Mesendoderm (in vitro differentiated cells): ENCODE data around the gene NDUFB10.

Experiments used
- DNase-seq: peaks from one replicate; pipeline ENCODE4 v3.0.0; 2013
- H2AK5ac ChIP-seq: 2 replicates; pipeline ENCODE4 v1.6.1; 2013; ENCODE audit warnings: low read length, inconsistent platforms
- H2BK120ac ChIP-seq: 2 replicates; pipeline ENCODE4 v1.6.1; 2013; ENCODE audit warnings: low read depth, mild to moderate bottlenecking, low read length, moderate library complexity, mixed read lengths
- H2BK15ac ChIP-seq: replicated peaks from 2 replicates; pipeline ENCODE4 v1.6.1; 2013; ENCODE audit warnings: low read depth, mild to moderate bottlenecking, moderate library complexity
- H2BK5ac ChIP-seq: 2 replicates; pipeline ENCODE4 v1.6.1; 2013; ENCODE audit warnings: low read length, inconsistent platforms
- H3K18ac ChIP-seq: 2 replicates; pipeline ENCODE4 v1.6.1; 2013; ENCODE audit warnings: mild to moderate bottlenecking, low read length, mixed read lengths
- H3K23ac ChIP-seq: one replicate; pipeline ENCODE4 v1.6.1; 2013; ENCODE audit warnings: low read length
- H3K27ac ChIP-seq: 2 replicates; pipeline ENCODE4 v1.5.1; 2013; ENCODE audit warnings: low read depth, mild to moderate bottlenecking, inconsistent platforms, low read length, moderate library complexity
- H3K27me3 ChIP-seq: 2 replicates; pipeline ENCODE4 v1.6.1; 2013; ENCODE audit warnings: low read length, control low read depth, mild to moderate bottlenecking, inconsistent platforms; ENCODE audit not compliant: insufficient read depth, poor library complexity
- H3K36me3 ChIP-seq: 2 replicates; pipeline ENCODE4 v1.6.1; 2013; ENCODE audit warnings: low read length, inconsistent platforms; ENCODE audit not compliant: control insufficient read depth, insufficient read depth
- H3K4ac ChIP-seq: one replicate; pipeline ENCODE4 v1.6.1; 2013; ENCODE audit warnings: low read depth, mild to moderate bottlenecking, low read length, moderate library complexity
- H3K4me1 ChIP-seq: 2 replicates; pipeline ENCODE4 v1.6.1; 2013; ENCODE audit warnings: low read depth, low read length, inconsistent platforms; ENCODE audit not compliant: control insufficient read depth
- H3K4me2 ChIP-seq: 2 replicates; pipeline ENCODE4 v1.6.1; 2013; ENCODE audit warnings: low read length
- H3K4me3 ChIP-seq: 2 replicates; pipeline ENCODE4 v1.5.1; 2013; ENCODE audit warnings: mild to moderate bottlenecking, low read length
- H3K56ac ChIP-seq: one replicate; pipeline ENCODE4 v1.6.1; 2013; ENCODE audit warnings: low read length
- H3K79me1 ChIP-seq: 2 replicates; pipeline ENCODE4 v1.6.1; 2013; ENCODE audit warnings: low read length, inconsistent platforms
- H3K79me2 ChIP-seq: 2 replicates; pipeline ENCODE4 v1.6.1; 2013; ENCODE audit warnings: mild to moderate bottlenecking, low read length; ENCODE audit not compliant: control insufficient read depth, insufficient read depth
- H3K9ac ChIP-seq: 2 replicates; pipeline ENCODE4 v1.6.1; 2013; ENCODE audit warnings: low read length, inconsistent platforms
- H4K5ac ChIP-seq: one replicate; pipeline ENCODE4 v1.6.1; 2013; ENCODE audit warnings: low read length
- H4K8ac ChIP-seq: one replicate; pipeline ENCODE4 v1.6.1; 2013; ENCODE audit warnings: low read depth, mild to moderate bottlenecking, control low read depth, low read length, moderate library complexity
- WGBS: extraction: QIAGEN DNeasy Blood & Tissue Kit; methylation state at CpG from one replicate; pipeline ENCODE4 v1.1.7; 2013; ENCODE audit warnings: low lambda C conversion rate, missing lambda C conversion rate; ENCODE audit not compliant: insufficient coverage; ENCODE audit errors: extremely low coverage; 5-methylcytosine and 5-hydroxymethylcytosine counted together

Gene NDUFB10

GRCh38 chr16:1942047-1942809 lies 17.1 kb upstream of the NDUFB10 start:
- Histone ChIP-seq H3K4me2 (peak overlapping the region; percentile 87), H3K4me3 (peak overlapping the region; percentile 59), H2AK5ac (no peak overlapping the region), H3K27ac (no peak overlapping the region), H3K9ac (peak overlapping the region; percentile 88), H3K18ac (no peak overlapping the region), H3K36me3 (no peaks in the 10 kb centered on the region), H2BK15ac (no peak overlapping the region), H3K79me1 (no peaks in the 10 kb centered on the region), H3K79me2 (no peaks in the 10 kb centered on the region), H2BK5ac (no peak overlapping the region), H3K27me3 (no peaks in the 10 kb centered on the region), H3K4ac (no peak overlapping the region), H4K5ac (no peak overlapping the region), H2BK120ac (no peak overlapping the region), H3K56ac (peak overlapping the region; percentile 85), H4K8ac (no peak overlapping the region), H3K4me1 (no peaks in the 10 kb centered on the region), H3K23ac (no peak overlapping the region)
- DNase-seq, result no peak
- no CpG with 5 or more reads among the region's 17 CpGs for WGBS

GRCh38 chr16:1942810-1943726 lies 16.3 kb upstream of the NDUFB10 start, which contains the start of gene MSRB1:
TSS of gene MSRB1 (minus strand) at chr16:1943199. CDS start at chr16:1943156, 43 bp downstream.
- Histone ChIP-seq H4K8ac (peak within 1 kb of the TSS; percentile 7), H3K79me2 (no peaks in the 10 kb centered on the region), H2BK15ac (no peak within 1 kb of the TSS), H3K9ac (peak within 1 kb of the TSS; percentile 88), H3K36me3 (no peaks in the 10 kb centered on the region), H3K79me1 (no peaks in the 10 kb centered on the region), H2AK5ac (no peak within 1 kb of the TSS), H2BK120ac (no peak within 1 kb of the TSS), H3K4ac (peak within 1 kb of the TSS; percentile 18), H3K4me3 (peak within 1 kb of the TSS; percentile 59), H3K27me3 (no peaks in the 10 kb centered on the region), H3K56ac (peak within 1 kb of the TSS; percentile 85), H3K27ac (no peak within 1 kb of the TSS), H3K4me1 (no peaks in the 10 kb centered on the region), H2BK5ac (no peak within 1 kb of the TSS), H3K18ac (peak within 1 kb of the TSS; percentile 70), H4K5ac (no peak within 1 kb of the TSS), H3K23ac (no peak within 1 kb of the TSS), H3K4me2 (peak within 1 kb of the TSS; percentile 87)
- peak; percentile 99 for DNase-seq
- WGBS, result no CpG with 5 or more reads among the region's 77 CpGs

GRCh38 chr16:1944612-1945199 lies 14.6 kb upstream of the NDUFB10 start:
- Histone ChIP-seq H3K36me3 (no peaks in the 10 kb centered on the region), H3K4me2 (no peak overlapping the region), H3K79me2 (no peaks in the 10 kb centered on the region), H3K27ac (no peak overlapping the region), H3K4ac (no peak overlapping the region), H3K23ac (no peak overlapping the region), H3K4me3 (no peak overlapping the region), H3K18ac (no peak overlapping the region), H4K5ac (no peak overlapping the region), H4K8ac (no peak overlapping the region), H3K9ac (no peak overlapping the region), H2AK5ac (no peak overlapping the region), H3K4me1 (no peaks in the 10 kb centered on the region), H3K79me1 (no peaks in the 10 kb centered on the region), H2BK5ac (no peak overlapping the region), H2BK15ac (no peak overlapping the region), H3K56ac (no peak overlapping the region), H3K27me3 (no peaks in the 10 kb centered on the region), H2BK120ac (no peak overlapping the region)
- WGBS, result no CpG with 5 or more reads among the region's 21 CpGs
- DNase-seq, result no peak

GRCh38 chr16:1945559-1946391 lies 13.6 kb upstream of the NDUFB10 start:
- no peak for DNase-seq
- no peak overlapping the region for H3K18ac ChIP-seq

More at GRCh38 chr16:1945559-1946391, 13.6 kb upstream of the NDUFB10 start:
- Histone ChIP-seq H4K8ac (no peak overlapping the region), H2BK120ac (no peak overlapping the region), H3K4me2 (no peak overlapping the region), H3K56ac (no peak overlapping the region), H3K4me3 (no peak overlapping the region), H3K27ac (no peak overlapping the region), H3K23ac (no peak overlapping the region), H3K9ac (no peak overlapping the region), H2AK5ac (no peak overlapping the region), H3K4me1 (no peaks in the 10 kb centered on the region), H2BK15ac (no peak overlapping the region), H3K79me1 (no peaks in the 10 kb centered on the region), H3K27me3 (no peaks in the 10 kb centered on the region), H2BK5ac (no peak overlapping the region), H3K36me3 (no peaks in the 10 kb centered on the region), H4K5ac (no peak overlapping the region), H3K4ac (no peak overlapping the region), H3K79me2 (no peaks in the 10 kb centered on the region)
- WGBS, result no CpG with 5 or more reads among the region's 19 CpGs
